HG03280 (cell line): ENCODE measurements around the gene DGKG.

ENCODE experiments used
- ATAC-seq: cut with Tn5 transposase; IDR thresholded peaks from one replicate; pipeline ENCODE4 v1.9.1; 2021; ENCODE audit warnings: mild to moderate bottlenecking, moderate library complexity; ENCODE audit not compliant: unreplicated experiment

The DGKG gene

GRCh38 chr3:186280737-186281136 lies 81.3 kb downstream of the DGKG start:
- ATAC-seq = no peak

- no peak for ATAC-seq
These were observed 84.6 kb downstream of the DGKG start for GRCh38 chr3:186277268-186277909.

GRCh38 chr3:186275436-186275835 lies 86.6 kb downstream of the DGKG start:
- no peak for ATAC-seq

GRCh38 chr3:186273586-186273985 lies 88.4 kb downstream of the DGKG start:
- no peak for ATAC-seq

GRCh38 chr3:186270701-186271100 lies 91.3 kb downstream of the DGKG start:
- ATAC-seq = no peak

- ATAC-seq = no peak
These were observed 93.2 kb downstream of the DGKG start for GRCh38 chr3:186268616-186269448.

GRCh38 chr3:186267758-186268157 lies 94.3 kb downstream of the DGKG start:
- ATAC-seq = no peak

- no peak for ATAC-seq
These were observed 97.2 kb downstream of the DGKG start for GRCh38 chr3:186264608-186265400.

GRCh38 chr3:186261638-186262037 lies 100.4 kb downstream of the DGKG start:
- ATAC-seq = no peak

GRCh38 chr3:186260726-186261125 lies 101.3 kb downstream of the DGKG start:
- ATAC-seq = no peak

GRCh38 chr3:186259612-186260383 lies 102.2 kb downstream of the DGKG start:
- ATAC-seq = peak; percentile 64

- ATAC-seq = no peak
These were observed 103.1 kb downstream of the DGKG start for GRCh38 chr3:186258968-186259367.

- ATAC-seq = no peak
These were observed 104.2 kb downstream of the DGKG start for GRCh38 chr3:186257866-186258265.

- no peak for ATAC-seq
These were observed 106.2 kb downstream of the DGKG start for GRCh38 chr3:186255703-186256331.

- peak; percentile 63 for ATAC-seq
These were observed 107.1 kb downstream of the DGKG start for GRCh38 chr3:186254676-186255650.

- no peak for ATAC-seq
These were observed 110.0 kb downstream of the DGKG start for GRCh38 chr3:186251948-186252619.

GRCh38 chr3:186248850-186249249 lies 113.2 kb downstream of the DGKG start:
- ATAC-seq = no peak
